DND-41 (cell line): ENCODE measurements around the gene IL1RAPL2.

Experiments
- ATAC-seq: fragments of 200-7000 bp; cut with Tn5 transposase; 3 replicates; pipeline ENCODE4 v1.9.1; 2021; ENCODE audit warnings: low read depth; ENCODE audit not compliant: insufficient read depth
- DNase-seq: peaks from one replicate; pipeline ENCODE4 v3.0.0-alpha.2; 2020
- H2AFZ ChIP-seq: 2 replicates; pipeline ENCODE4 v1.6.0; 2012; ENCODE audit warnings: low read depth, low read length
- H3K27ac ChIP-seq: 2 replicates; pipeline ENCODE4 v1.5.1; 2012; ENCODE audit warnings: low read length, inconsistent platforms
- H3K27me3 ChIP-seq: fragments of 200-600 bp; sonication (generic); 2 replicates; pipeline ENCODE4 v1.6.0; 2012; ENCODE audit warnings: low read length, mild to moderate bottlenecking, inconsistent platforms; ENCODE audit not compliant: insufficient read depth, poor library complexity
- H3K36me3 ChIP-seq: 2 replicates; pipeline ENCODE4 v1.5.1; 2012; ENCODE audit warnings: low read length, inconsistent platforms; ENCODE audit not compliant: insufficient read depth
- H3K4me1 ChIP-seq: 2 replicates; pipeline ENCODE4 v1.5.1; 2012; ENCODE audit warnings: mild to moderate bottlenecking, low read length; ENCODE audit not compliant: insufficient read depth
- H3K4me2 ChIP-seq: 2 replicates; pipeline ENCODE4 v1.6.0; 2012; ENCODE audit warnings: mild to moderate bottlenecking, moderate library complexity, low read length, inconsistent platforms; ENCODE audit not compliant: insufficient read depth
- H3K4me3 ChIP-seq, 2 experiments: fragments of 200-600 bp in 1 of 2; shearing (Covaris generic) in 1 of 2; 2 replicates each; pipeline ENCODE4 v1.5.1; 2012 to 2016; ENCODE audit warnings: inconsistent platforms in 2 of 2, low read length in 2 of 2, mild to moderate bottlenecking in 2 of 2, low read depth in 1 of 2, moderate library complexity in 1 of 2
- H3K79me2 ChIP-seq: 2 replicates; pipeline ENCODE4 v1.6.0; 2012; ENCODE audit warnings: low read length, inconsistent platforms; ENCODE audit not compliant: insufficient read depth
- H3K9ac ChIP-seq: 2 replicates; pipeline ENCODE4 v1.6.0; 2012; ENCODE audit warnings: low read depth, mild to moderate bottlenecking, inconsistent platforms, low read length, moderate library complexity
- H3K9me3 ChIP-seq: 2 replicates; pipeline ENCODE4 v1.5.1; 2012; ENCODE audit warnings: low read length, moderate library complexity, mild to moderate bottlenecking, inconsistent platforms; ENCODE audit not compliant: insufficient read depth, severe bottlenecking
- H4K20me1 ChIP-seq: 2 replicates; pipeline ENCODE4 v1.6.0; 2012; ENCODE audit warnings: low read length; ENCODE audit not compliant: insufficient read depth
- EZH2 ChIP-seq: IDR thresholded peaks from 3 replicates; pipeline ENCODE4 v1.6.1; 2012; ENCODE audit warnings: borderline replicate concordance, low read depth, mild to moderate bottlenecking, moderate library complexity, low read length, inconsistent platforms; ENCODE audit not compliant: severe bottlenecking
- TF ChIP-seq, protein P1 (sequence below): IDR thresholded peaks from 2 replicates; pipeline ENCODE4 v1.5.1; 2012; ENCODE audit warnings: borderline replicate concordance, low read length, moderate library complexity, mild to moderate bottlenecking; ENCODE audit not compliant: poor library complexity, severe bottlenecking; ENCODE audit errors: extremely low read depth

IL1RAPL2 gene

GRCh38 chrX:105550043-105550663, 984.2 kb downstream of the IL1RAPL2 start:
- Histone ChIP-seq H3K4me3 (no peak overlapping the region), H2AFZ (no peak overlapping the region), H3K27me3 (no peaks in the 10 kb centered on the region), H4K20me1 (no peaks in the 10 kb centered on the region), H3K27ac (no peak overlapping the region), H3K9ac (no peak overlapping the region), H3K79me2 (no peaks in the 10 kb centered on the region), H3K4me2 (no peak overlapping the region), H3K9me3 (no peaks in the 10 kb centered on the region), H3K36me3 (no peaks in the 10 kb centered on the region), H3K4me1 (no peaks in the 10 kb centered on the region)
- no peak for ATAC-seq
- DNase-seq = no peak
- TF ChIP-seq EZH2 = no peak
- TF ChIP-seq, protein P1, sequence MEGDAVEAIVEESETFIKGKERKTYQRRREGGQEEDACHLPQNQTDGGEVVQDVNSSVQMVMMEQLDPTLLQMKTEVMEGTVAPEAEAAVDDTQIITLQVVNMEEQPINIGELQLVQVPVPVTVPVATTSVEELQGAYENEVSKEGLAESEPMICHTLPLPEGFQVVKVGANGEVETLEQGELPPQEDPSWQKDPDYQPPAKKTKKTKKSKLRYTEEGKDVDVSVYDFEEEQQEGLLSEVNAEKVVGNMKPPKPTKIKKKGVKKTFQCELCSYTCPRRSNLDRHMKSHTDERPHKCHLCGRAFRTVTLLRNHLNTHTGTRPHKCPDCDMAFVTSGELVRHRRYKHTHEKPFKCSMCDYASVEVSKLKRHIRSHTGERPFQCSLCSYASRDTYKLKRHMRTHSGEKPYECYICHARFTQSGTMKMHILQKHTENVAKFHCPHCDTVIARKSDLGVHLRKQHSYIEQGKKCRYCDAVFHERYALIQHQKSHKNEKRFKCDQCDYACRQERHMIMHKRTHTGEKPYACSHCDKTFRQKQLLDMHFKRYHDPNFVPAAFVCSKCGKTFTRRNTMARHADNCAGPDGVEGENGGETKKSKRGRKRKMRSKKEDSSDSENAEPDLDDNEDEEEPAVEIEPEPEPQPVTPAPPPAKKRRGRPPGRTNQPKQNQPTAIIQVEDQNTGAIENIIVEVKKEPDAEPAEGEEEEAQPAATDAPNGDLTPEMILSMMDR = no peak

DNA sequence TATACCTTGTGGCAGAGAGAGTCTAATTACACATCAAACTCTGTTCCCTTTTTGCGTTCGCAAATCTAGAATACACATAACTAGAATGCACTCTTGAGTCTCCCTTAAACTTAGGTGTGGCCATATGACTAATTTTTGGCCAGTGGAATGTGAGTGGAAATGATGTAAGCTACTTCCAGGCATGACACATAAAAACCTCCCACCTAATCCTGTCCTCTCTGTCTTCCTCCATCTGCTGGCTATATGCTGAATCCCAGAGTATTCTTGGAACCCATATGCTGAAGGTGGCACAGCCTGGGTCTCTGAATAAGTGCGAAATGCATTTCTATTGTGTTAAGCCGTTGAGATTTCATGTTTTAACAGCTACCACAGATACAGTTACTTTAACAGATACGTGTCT, 986.4 kb downstream of the IL1RAPL2 start:
- DNase-seq (no peak), ATAC-seq (no peak)
- H3K79me2 ChIP-seq = no peaks in the 10 kb centered on the region

DNA sequence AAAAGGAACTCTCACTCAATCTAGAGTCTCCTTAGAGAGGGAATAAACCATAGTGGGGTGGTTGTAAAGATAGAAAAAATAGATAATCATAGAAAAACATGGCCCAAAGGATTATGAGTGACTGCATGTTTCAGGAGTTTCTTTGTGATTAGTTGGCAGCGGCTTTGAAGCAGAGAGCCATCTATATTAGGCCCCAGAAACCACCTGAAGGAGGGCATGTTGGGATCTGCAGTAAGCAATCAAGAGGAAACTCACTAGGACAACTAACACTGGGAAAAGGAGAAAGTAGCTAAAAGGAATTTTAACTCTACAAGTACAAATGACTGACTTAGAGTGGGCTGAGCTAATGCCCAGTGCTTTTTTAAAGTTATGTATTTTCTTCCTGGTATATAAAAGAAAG, 987.1 kb downstream of the IL1RAPL2 start:
- Histone ChIP-seq H4K20me1 (no peaks in the 10 kb centered on the region), H3K9ac (no peak overlapping the region), H3K27me3 (no peaks in the 10 kb centered on the region), H2AFZ (no peak overlapping the region), H3K27ac (no peak overlapping the region), H3K79me2 (no peaks in the 10 kb centered on the region), H3K4me2 (no peak overlapping the region), H3K9me3 (no peaks in the 10 kb centered on the region), H3K4me3 (no peak overlapping the region), H3K36me3 (no peaks in the 10 kb centered on the region), H3K4me1 (no peaks in the 10 kb centered on the region)
- no peak for DNase-seq
- no peak for TF ChIP-seq EZH2
- TF ChIP-seq, protein P1 = no peak
- ATAC-seq = no peak

More for the DNA sequence above, 986.4 kb downstream of the IL1RAPL2 start:
- Histone ChIP-seq H3K4me2 (no peak overlapping the region), H3K4me3 (no peak overlapping the region), H3K36me3 (no peaks in the 10 kb centered on the region), H3K27me3 (no peaks in the 10 kb centered on the region), H4K20me1 (no peaks in the 10 kb centered on the region), H3K4me1 (no peaks in the 10 kb centered on the region), H2AFZ (no peak overlapping the region), H3K27ac (no peak overlapping the region), H3K9ac (no peak overlapping the region), H3K9me3 (no peaks in the 10 kb centered on the region)
- TF ChIP-seq EZH2 = no peak
- TF ChIP-seq, protein P1 = no peak

DNA sequence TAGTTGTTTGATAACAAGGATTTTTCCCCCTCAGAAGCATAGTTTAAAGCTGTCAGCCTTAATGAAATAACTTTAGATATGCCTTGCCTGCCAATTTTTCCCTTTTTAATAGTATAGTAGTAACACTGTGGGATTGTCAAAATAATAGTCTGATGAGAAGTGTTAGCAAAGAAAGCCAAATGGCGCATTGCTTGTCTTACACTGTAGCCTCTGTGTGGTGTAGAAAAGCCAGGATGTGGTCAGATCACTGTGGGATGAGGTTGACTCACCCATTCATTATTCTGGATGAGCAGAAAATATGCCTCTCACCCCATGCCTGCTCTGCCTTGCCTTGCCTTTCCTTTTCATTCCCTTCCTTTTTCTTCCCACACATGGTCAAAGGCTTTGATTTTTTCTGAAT, 998.5 kb downstream of the IL1RAPL2 start:
- Histone ChIP-seq H3K4me3 (no peak overlapping the region), H3K27ac (no peak overlapping the region), H3K4me1 (no peaks in the 10 kb centered on the region), H3K4me2 (no peak overlapping the region), H3K27me3 (no peaks in the 10 kb centered on the region), H2AFZ (no peak overlapping the region), H4K20me1 (no peaks in the 10 kb centered on the region), H3K9ac (no peak overlapping the region), H3K9me3 (no peaks in the 10 kb centered on the region), H3K79me2 (no peaks in the 10 kb centered on the region), H3K36me3 (no peaks in the 10 kb centered on the region)
- TF ChIP-seq, protein P1 = no peak
- TF ChIP-seq EZH2 = no peak
- DNase-seq (no peak), ATAC-seq (no peak)
